Measurements from ENCODE around the gene POLG2.

DNA sequence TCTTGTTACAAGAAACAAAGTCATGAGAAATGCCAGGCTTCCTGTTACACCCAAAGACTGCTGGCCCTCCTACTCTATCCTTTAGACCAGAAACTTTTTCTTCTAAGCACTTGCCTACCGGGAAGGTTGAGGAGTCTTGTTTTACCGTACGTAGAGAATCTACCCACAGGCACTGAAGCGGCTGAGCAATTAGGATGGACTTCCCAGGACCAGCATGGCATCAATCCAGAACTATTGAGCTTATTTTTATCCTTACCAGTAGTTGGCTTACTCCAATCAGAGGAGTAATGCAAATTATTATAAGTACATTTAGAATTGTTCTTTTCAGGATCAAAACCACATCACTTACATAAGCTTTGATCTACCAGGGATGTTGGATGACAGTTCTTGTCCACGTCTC is 35.6 kb upstream of the POLG2 start:
- TF ChIP-seq KDM5B (IDR thresholded peaks at IDR 0.05; ENCODE audit: insufficient replicate concordance, low read depth, low read length) (no peak), KLF10 (CRISPR knock-in tag; IDR thresholded peaks at IDR 0.05) (no peak), KAT7 (CRISPR knock-in tag; IDR thresholded peaks at IDR 0.05; ENCODE audit: borderline replicate concordance) (no peak), RBM14 (IDR thresholded peaks at IDR 0.05; ENCODE audit: borderline replicate concordance, insufficient read depth, low read depth, low read length) (no peak), SRSF9 (IDR thresholded peaks at IDR 0.05; ENCODE audit: borderline replicate concordance, low read depth, low read length) (no peak), ZNF224 (CRISPR knock-in tag; IDR thresholded peaks at IDR 0.05) (no peak)
- TF ChIP-seq, protein P1, sequence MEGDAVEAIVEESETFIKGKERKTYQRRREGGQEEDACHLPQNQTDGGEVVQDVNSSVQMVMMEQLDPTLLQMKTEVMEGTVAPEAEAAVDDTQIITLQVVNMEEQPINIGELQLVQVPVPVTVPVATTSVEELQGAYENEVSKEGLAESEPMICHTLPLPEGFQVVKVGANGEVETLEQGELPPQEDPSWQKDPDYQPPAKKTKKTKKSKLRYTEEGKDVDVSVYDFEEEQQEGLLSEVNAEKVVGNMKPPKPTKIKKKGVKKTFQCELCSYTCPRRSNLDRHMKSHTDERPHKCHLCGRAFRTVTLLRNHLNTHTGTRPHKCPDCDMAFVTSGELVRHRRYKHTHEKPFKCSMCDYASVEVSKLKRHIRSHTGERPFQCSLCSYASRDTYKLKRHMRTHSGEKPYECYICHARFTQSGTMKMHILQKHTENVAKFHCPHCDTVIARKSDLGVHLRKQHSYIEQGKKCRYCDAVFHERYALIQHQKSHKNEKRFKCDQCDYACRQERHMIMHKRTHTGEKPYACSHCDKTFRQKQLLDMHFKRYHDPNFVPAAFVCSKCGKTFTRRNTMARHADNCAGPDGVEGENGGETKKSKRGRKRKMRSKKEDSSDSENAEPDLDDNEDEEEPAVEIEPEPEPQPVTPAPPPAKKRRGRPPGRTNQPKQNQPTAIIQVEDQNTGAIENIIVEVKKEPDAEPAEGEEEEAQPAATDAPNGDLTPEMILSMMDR (IDR thresholded peaks at IDR 0.05 in 2 of 3, conservative IDR thresholded peaks at IDR 0.05 in 1 of 3; ENCODE audit: insufficient read depth in 2 of 3, low read depth in 1 of 3, low read length in 3 of 3), result no peak
- TF ChIP-seq, protein P2, sequence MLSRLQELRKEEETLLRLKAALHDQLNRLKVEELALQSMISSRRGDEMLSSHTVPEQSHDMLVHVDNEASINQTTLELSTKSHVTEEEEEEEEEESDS (CRISPR knock-in tag; IDR thresholded peaks at IDR 0.05), result no peak
